Neuronal stem cell (in vitro differentiated cells): ENCODE results near the gene IGSF11.

Source experiments
- DNase-seq: peaks from one replicate; pipeline ENCODE4 v3.0.0-alpha.2; 2013; ENCODE audit warnings: low spot score
- H2AFZ ChIP-seq: one replicate; pipeline ENCODE4 v1.6.1; 2013; ENCODE audit warnings: mild to moderate bottlenecking, low read length, inconsistent platforms
- H2AK5ac ChIP-seq: 2 replicates; pipeline ENCODE4 v1.6.1; 2013; ENCODE audit warnings: low read depth, mild to moderate bottlenecking, inconsistent platforms, low read length, moderate library complexity, mixed read lengths
- H2BK120ac ChIP-seq: 2 replicates; pipeline ENCODE4 v1.6.1; 2013; ENCODE audit warnings: low read depth, mild to moderate bottlenecking, inconsistent platforms, low read length, moderate library complexity, mixed read lengths
- H2BK12ac ChIP-seq: one replicate; pipeline ENCODE4 v1.6.1; 2013; ENCODE audit warnings: low read length, inconsistent platforms
- H2BK15ac ChIP-seq: 2 replicates; pipeline ENCODE4 v1.6.1; 2013; ENCODE audit warnings: mild to moderate bottlenecking, low read length, inconsistent platforms, mixed read lengths
- H2BK5ac ChIP-seq: one replicate; pipeline ENCODE4 v1.6.1; 2013; ENCODE audit warnings: inconsistent platforms, mild to moderate bottlenecking, low read length, moderate library complexity
- H3K14ac ChIP-seq: one replicate; pipeline ENCODE4 v1.6.1; 2013; ENCODE audit warnings: low read length, inconsistent platforms
- H3K18ac ChIP-seq: 2 replicates; pipeline ENCODE4 v1.6.1; 2013; ENCODE audit warnings: low read length, inconsistent platforms
- H3K23ac ChIP-seq: 2 replicates; pipeline ENCODE4 v1.6.1; 2013; ENCODE audit warnings: low read depth, mild to moderate bottlenecking, mixed read lengths, low read length, inconsistent platforms; ENCODE audit not compliant: poor library complexity
- H3K27ac ChIP-seq: replicated peaks from 3 replicates; pipeline ENCODE4 v1.5.1; 2013; ENCODE audit warnings: low read length, inconsistent platforms
- H3K27me3 ChIP-seq, 3 experiments: 2 replicates each; pipeline ENCODE4 v1.6.1; 2013; ENCODE audit warnings: low read length in 3 of 3, mild to moderate bottlenecking in 2 of 3, inconsistent platforms in 1 of 3, low read depth in 1 of 3, mixed read lengths in 1 of 3, moderate library complexity in 1 of 3; ENCODE audit not compliant: control insufficient read depth in 3 of 3, insufficient read depth in 3 of 3
- H3K36me3 ChIP-seq, 2 donors: replicated peaks in 1 of 2; 2 replicates each; pipeline ENCODE4 v1.6.1; 2013; ENCODE audit warnings: low read length in 2 of 2; ENCODE audit not compliant: control insufficient read depth in 2 of 2, insufficient read depth in 2 of 2
- H3K4ac ChIP-seq: 2 replicates; pipeline ENCODE4 v1.6.1; 2013; ENCODE audit warnings: inconsistent platforms, mild to moderate bottlenecking, low read length, moderate library complexity
- H3K4me1 ChIP-seq, 2 donors: 1 replicate in 1 of 2; 2 replicates in 1 of 2; pipeline ENCODE4 v1.6.1; 2013; ENCODE audit warnings: low read length in 2 of 2, low read depth in 1 of 2; ENCODE audit not compliant: control insufficient read depth in 2 of 2, insufficient read depth in 1 of 2
- H3K4me2 ChIP-seq: one replicate; pipeline ENCODE4 v1.6.1; 2013; ENCODE audit warnings: mild to moderate bottlenecking, low read length, inconsistent platforms; ENCODE audit not compliant: insufficient read depth, poor library complexity, severe bottlenecking
- H3K4me3 ChIP-seq, 2 donors: 2 replicates each; pipeline ENCODE4 v1.5.1; 2013; ENCODE audit warnings: low read length in 2 of 2, mild to moderate bottlenecking in 2 of 2, inconsistent platforms in 1 of 2, moderate library complexity in 1 of 2
- H3K79me1 ChIP-seq: one replicate; pipeline ENCODE4 v1.6.1; 2013; ENCODE audit warnings: low read depth, mild to moderate bottlenecking, inconsistent platforms, low read length, moderate library complexity
- H3K9ac ChIP-seq: one replicate; pipeline ENCODE4 v1.6.1; 2013; ENCODE audit warnings: mild to moderate bottlenecking, low read depth, low read length, inconsistent platforms; ENCODE audit not compliant: poor library complexity
- H3K9me3 ChIP-seq, 2 donors: replicated peaks in 1 of 2; 2 replicates each; pipeline versions ENCODE3 to v1.6.1; 2013; ENCODE audit warnings: low read length in 2 of 2, mild to moderate bottlenecking in 2 of 2, inconsistent platforms in 1 of 2, low read depth in 1 of 2, mixed read lengths in 1 of 2, moderate library complexity in 1 of 2; ENCODE audit not compliant: control insufficient read depth in 2 of 2, insufficient read depth in 1 of 2
- H4K8ac ChIP-seq: one replicate; pipeline ENCODE4 v1.6.1; 2013; ENCODE audit warnings: low read depth, mild to moderate bottlenecking, inconsistent platforms, low read length, moderate library complexity
- H4K91ac ChIP-seq: one replicate; pipeline ENCODE4 v1.6.1; 2013; ENCODE audit warnings: low read length, low read depth, mild to moderate bottlenecking, inconsistent platforms; ENCODE audit not compliant: poor library complexity
- WGBS, 2 donors: extraction: QIAGEN DNeasy Blood & Tissue Kit; methylation state at CpG; one replicate each; pipeline ENCODE4 v1.1.7; 2013; ENCODE audit warnings: missing lambda C conversion rate in 2 of 2, mixed read lengths in 1 of 2; ENCODE audit not compliant: insufficient read length in 2 of 2, insufficient replicate concordance in 1 of 2; ENCODE audit errors: extremely low coverage in 2 of 2; 5-methylcytosine and 5-hydroxymethylcytosine counted together

Gene IGSF11

DNA sequence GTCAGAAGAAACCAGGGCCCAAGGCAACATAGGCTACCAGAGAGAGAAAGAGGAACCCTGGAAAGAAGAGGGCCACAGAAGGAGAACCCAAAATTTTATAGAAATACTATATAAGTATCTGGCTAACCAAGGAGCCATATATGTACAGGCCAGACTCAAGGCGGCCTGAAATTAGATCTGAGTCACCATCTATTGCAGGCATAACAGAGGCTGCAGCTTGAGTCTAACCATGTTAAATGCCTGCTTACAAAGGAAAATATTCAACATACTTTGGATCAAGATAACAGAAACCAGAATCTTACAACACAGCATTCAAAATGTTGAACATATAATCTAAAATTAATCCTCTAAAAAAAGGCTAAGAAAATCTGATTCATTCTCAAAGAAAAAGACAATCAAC, 23.1 kb downstream of the IGSF11 start:
- no peak overlapping the region for H3K14ac ChIP-seq
- peaks cover 0 to 5% of the 10 kb centered on the region in 2 donors for H3K4me1 ChIP-seq
- H3K23ac ChIP-seq: no peak overlapping the region

DNA sequence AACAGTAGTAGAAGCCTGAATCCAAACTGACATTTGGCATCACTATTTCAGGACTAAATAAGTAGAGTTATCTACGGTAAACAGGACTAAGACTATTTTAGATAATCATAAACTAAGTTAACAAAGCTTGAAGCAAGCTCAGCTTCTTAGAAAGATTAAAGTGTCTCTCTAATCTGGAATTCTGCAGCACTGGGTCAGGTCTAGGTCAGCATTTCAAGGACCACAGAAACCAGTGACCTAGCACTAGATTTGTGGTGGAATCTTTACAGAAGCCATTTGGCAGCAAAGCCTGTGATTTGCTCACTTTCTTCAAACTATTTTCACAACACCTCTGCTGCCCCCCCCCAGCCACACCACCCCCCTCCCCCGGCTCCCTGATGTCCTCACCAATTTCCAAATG, 37.5 kb downstream of the IGSF11 start:
- H2AK5ac ChIP-seq: no peak overlapping the region
- H3K23ac ChIP-seq: no peak overlapping the region
- no peak overlapping the region for H2AFZ ChIP-seq
- no peak overlapping the region for H2BK12ac ChIP-seq
- H2BK15ac ChIP-seq: no peak overlapping the region
- H3K4me1 ChIP-seq: no peaks in the 10 kb centered on the region
- H2BK120ac ChIP-seq: no peak overlapping the region
- H3K14ac ChIP-seq: no peak overlapping the region
- H3K18ac ChIP-seq: no peak overlapping the region
- no peaks in the 10 kb centered on the region for H3K27me3 ChIP-seq
- no peak for DNase-seq
- no peak overlapping the region for H3K27ac ChIP-seq
- H3K9me3 ChIP-seq: no peaks in the 10 kb centered on the region
- no peak overlapping the region for H3K4me3 ChIP-seq
- H4K91ac ChIP-seq: no peak overlapping the region
- H3K9ac ChIP-seq: no peak overlapping the region
- H3K4ac ChIP-seq: no peak overlapping the region
- no CpG with 5 or more reads among the region's 2 CpGs for WGBS, 2 donors
- H4K8ac ChIP-seq: no peak overlapping the region
- H3K4me2 ChIP-seq: no peak overlapping the region
- H3K36me3 ChIP-seq: no peaks in the 10 kb centered on the region
- H3K79me1 ChIP-seq: no peaks in the 10 kb centered on the region
- no peak overlapping the region for H2BK5ac ChIP-seq

More for the DNA sequence above, 23.1 kb downstream of the IGSF11 start:
- DNase-seq: no peak
- H3K4me3 ChIP-seq: no peak overlapping the region
- H3K18ac ChIP-seq: no peak overlapping the region
- H3K4ac ChIP-seq: no peak overlapping the region
- H3K27ac ChIP-seq: no peak overlapping the region
- no peak overlapping the region for H2AK5ac ChIP-seq
- no peak overlapping the region for H4K8ac ChIP-seq
- no CpG with 5 or more reads among the region's 1 CpG for WGBS, 2 donors
- no peak overlapping the region for H3K9ac ChIP-seq
- no peak overlapping the region for H2BK12ac ChIP-seq
- H2AFZ ChIP-seq: no peak overlapping the region
- H3K4me2 ChIP-seq: no peak overlapping the region
- no peaks in the 10 kb centered on the region for H3K27me3 ChIP-seq
- H2BK15ac ChIP-seq: no peak overlapping the region
- no peaks in the 10 kb centered on the region for H3K79me1 ChIP-seq
- H4K91ac ChIP-seq: no peak overlapping the region
- H2BK120ac ChIP-seq: no peak overlapping the region
- H3K36me3 ChIP-seq: no peaks in the 10 kb centered on the region
- no peak overlapping the region for H2BK5ac ChIP-seq
- no peaks in the 10 kb centered on the region for H3K9me3 ChIP-seq

DNA sequence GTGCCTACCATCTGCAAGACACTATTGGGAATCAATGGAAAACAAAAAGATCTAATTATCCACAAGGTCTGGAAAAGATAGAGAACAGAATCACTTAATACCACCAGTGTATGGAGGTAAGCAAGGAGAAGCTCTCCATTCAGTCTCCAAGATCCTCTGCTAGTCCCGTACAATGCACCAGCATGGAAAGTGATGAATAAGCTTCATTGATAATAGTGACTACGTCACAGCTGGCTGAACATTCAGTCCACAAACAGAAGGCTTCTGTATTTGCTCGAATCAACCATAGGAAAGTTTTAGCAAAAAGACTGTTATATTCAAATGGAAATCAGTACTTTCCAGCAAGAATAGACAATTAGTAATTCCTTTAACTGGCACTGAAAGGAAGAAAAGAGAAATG, 42.9 kb downstream of the IGSF11 start:
- peaks cover 3 to 4% of the 10 kb centered on the region in 2 donors for H3K4me1 ChIP-seq
- no peak overlapping the region for H3K27ac ChIP-seq
- DNase-seq: no peak
- H2AFZ ChIP-seq: no peak overlapping the region
- no peak overlapping the region for H2BK120ac ChIP-seq
- H3K36me3 ChIP-seq: no peaks in the 10 kb centered on the region
- H3K23ac ChIP-seq: no peak overlapping the region
- H2BK15ac ChIP-seq: no peak overlapping the region
- no peak overlapping the region for H4K8ac ChIP-seq
- WGBS, 2 donors: no CpG with 5 or more reads among the region's 3 CpGs
- H3K4me3 ChIP-seq: no peak overlapping the region
- no peak overlapping the region for H2BK5ac ChIP-seq
- H3K9me3 ChIP-seq: no peaks in the 10 kb centered on the region
- no peak overlapping the region for H3K4me2 ChIP-seq
- H3K79me1 ChIP-seq: no peaks in the 10 kb centered on the region
- H3K14ac ChIP-seq: no peak overlapping the region
- no peak overlapping the region for H2BK12ac ChIP-seq
- H3K9ac ChIP-seq: no peak overlapping the region
- H2AK5ac ChIP-seq: no peak overlapping the region
- no peak overlapping the region for H3K18ac ChIP-seq
- no peak overlapping the region for H3K4ac ChIP-seq
- H4K91ac ChIP-seq: no peak overlapping the region
- H3K27me3 ChIP-seq: no peaks in the 10 kb centered on the region

GRCh38 chr3:118990823-118991560, 43.7 kb downstream of the IGSF11 start:
- Histone ChIP-seq H3K79me1 (no peaks in the 10 kb centered on the region), H3K14ac (no peak overlapping the region), H3K4me1 (peaks cover 3 to 4% of the 10 kb centered on the region in 2 donors), H3K4ac (no peak overlapping the region), H2BK15ac (no peak overlapping the region), H2BK120ac (no peak overlapping the region), H3K9ac (no peak overlapping the region), H3K9me3 (no peaks in the 10 kb centered on the region), H3K4me3 (no peak overlapping the region), H2BK12ac (no peak overlapping the region), H3K27ac (no peak overlapping the region), H3K23ac (no peak overlapping the region), H4K91ac (no peak overlapping the region), H4K8ac (no peak overlapping the region), H2AFZ (no peak overlapping the region), H3K4me2 (no peak overlapping the region), H3K36me3 (no peaks in the 10 kb centered on the region), H3K27me3 (no peaks in the 10 kb centered on the region), H3K18ac (no peak overlapping the region), H2BK5ac (no peak overlapping the region), H2AK5ac (no peak overlapping the region)
- no peak for DNase-seq
- no CpG with 5 or more reads among the region's 3 CpGs for WGBS, 2 donors
